ENCODE results near the gene RNF111.

DNA sequence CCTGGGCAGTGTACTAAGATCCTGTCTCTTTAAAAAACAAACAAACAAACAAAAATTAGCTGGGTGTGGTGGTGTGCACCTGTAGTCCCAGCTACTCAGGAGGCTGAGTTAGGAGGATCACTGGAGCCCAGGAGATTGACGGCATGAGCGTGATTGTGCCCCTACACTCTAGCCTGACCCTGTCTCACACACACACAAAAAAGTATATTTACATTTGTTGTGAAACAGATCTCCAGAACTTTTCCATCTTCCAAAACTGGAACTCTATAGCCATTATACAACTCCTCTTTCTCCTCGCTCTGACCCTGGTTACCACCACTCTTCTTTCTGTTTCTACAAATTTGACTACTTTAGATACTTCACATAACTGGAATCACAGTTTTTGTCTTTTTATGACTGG, 61.4 kb downstream of the RNF111 start:
- TF ChIP-seq, protein P1, sequence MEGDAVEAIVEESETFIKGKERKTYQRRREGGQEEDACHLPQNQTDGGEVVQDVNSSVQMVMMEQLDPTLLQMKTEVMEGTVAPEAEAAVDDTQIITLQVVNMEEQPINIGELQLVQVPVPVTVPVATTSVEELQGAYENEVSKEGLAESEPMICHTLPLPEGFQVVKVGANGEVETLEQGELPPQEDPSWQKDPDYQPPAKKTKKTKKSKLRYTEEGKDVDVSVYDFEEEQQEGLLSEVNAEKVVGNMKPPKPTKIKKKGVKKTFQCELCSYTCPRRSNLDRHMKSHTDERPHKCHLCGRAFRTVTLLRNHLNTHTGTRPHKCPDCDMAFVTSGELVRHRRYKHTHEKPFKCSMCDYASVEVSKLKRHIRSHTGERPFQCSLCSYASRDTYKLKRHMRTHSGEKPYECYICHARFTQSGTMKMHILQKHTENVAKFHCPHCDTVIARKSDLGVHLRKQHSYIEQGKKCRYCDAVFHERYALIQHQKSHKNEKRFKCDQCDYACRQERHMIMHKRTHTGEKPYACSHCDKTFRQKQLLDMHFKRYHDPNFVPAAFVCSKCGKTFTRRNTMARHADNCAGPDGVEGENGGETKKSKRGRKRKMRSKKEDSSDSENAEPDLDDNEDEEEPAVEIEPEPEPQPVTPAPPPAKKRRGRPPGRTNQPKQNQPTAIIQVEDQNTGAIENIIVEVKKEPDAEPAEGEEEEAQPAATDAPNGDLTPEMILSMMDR (IDR thresholded peaks at IDR 0.05), result no peak
- no peak for TF ChIP-seq POLR2A (IDR thresholded peaks at IDR 0.05)

Data from prostate gland (tissue), 2 donors.